NCI-H2196 (cell line): ENCODE measurements around the gene NFYC.
"Not testable (repeated sequence)": the region's sequence is repeated elsewhere in the genome, so short reads cannot be mapped to it uniquely, and the experiment has no call there.

Experiments used
- DNase-seq: peaks from one replicate; lab custom pipeline; 2025; ENCODE audit not compliant: unreplicated experiment; lab: John Stamatoyannopoulos, UW

NFYC gene

GRCh38 chr1:40704817-40705733 lies 13.6 kb downstream of the NFYC start:
- DNase-seq = no peak

GRCh38 chr1:40706626-40707025 lies 15.1 kb downstream of the NFYC start:
- DNase-seq = no peak

DNA sequence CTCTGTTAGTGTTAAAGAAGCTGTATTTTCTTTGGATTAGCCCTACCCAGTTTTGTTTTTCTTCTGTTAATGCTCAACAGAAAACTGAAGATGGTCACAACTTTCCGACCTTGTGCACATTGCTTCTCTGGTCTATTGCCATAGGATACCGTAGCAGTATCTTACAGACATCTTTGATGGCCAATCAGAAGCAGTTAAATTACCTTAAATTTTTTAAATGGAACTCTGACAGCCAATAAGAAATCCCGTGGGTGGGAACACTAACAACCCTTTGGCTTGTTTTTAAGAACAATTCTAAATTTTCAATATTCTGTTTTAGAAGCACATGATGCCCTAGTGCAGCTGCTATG lies 17.2 kb downstream of the NFYC start:
- peak; percentile 83 for DNase-seq

GRCh38 chr1:40709100-40709801 lies 17.7 kb downstream of the NFYC start:
- DNase-seq = peak; percentile 91

GRCh38 chr1:40709802-40710278 lies 18.3 kb downstream of the NFYC start:
- DNase-seq = no peak

DNA sequence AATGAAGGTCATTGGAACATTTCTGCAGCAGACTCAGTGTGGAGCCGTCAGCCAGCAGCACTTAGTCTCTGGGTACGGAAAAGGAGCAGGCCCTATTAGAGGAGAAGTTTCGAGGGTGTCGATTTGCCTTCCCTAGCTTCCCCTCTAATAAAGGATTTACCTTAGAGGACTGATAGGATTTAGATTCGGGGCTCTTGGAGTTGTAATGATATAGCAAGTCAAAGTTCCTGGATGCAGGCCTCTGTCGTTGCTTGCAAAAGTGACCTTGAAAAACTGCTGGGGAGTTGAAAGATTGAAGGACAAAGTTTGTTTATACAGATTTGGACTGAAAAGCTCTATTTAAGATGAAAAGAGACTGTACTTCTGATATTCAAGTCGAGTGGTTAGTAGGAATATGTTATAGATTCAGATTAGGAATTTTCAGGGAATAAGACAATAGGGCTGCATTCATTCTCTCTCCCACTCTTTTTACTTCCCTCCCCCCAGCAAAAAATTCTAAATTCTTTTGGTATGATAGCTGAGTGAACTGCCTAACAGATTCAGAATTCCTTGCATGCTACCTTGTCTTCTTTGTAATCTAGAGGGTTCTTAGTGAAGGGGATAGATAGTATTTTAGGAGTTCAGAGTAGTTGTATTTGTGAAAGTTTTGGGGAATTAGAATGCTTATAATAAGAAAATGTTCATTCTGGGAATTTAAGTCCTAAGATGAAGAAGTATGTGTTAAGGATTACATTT lies 19.2 kb downstream of the NFYC start:
- no peak for DNase-seq

GRCh38 chr1:40711465-40712404 lies 20.2 kb downstream of the NFYC start:
- peak; percentile 20 for DNase-seq

GRCh38 chr1:40712405-40712944 lies 21.0 kb downstream of the NFYC start:
- DNase-seq = no peak

GRCh38 chr1:40712997-40713396 lies 21.5 kb downstream of the NFYC start:
- no peak for DNase-seq

DNA sequence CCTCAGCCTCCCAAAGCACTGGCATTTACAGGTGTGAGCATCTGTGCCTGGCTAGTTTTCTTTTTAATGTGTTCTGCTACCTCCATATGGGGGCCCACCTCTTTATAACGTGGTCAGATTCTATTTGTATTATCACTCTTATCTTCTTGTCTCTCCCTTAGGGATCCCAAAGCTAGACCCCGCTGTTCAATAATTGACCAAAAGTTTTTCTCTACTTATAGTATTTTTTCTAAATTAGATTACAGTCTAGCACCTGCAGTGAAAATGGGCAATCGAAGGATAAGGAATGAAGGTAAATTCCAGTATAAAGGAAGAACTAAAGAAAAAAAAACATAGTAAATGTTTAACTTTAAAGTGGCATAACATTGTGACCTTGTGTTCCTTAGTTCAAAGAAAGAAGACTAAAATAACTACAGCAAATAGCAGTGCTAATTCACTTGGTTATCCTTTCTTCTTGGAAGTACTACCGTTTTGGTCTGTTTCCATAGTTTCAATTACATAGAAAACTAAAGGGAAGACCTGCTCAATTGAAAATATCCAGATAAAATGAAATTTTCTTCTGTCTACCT lies 24.1 kb downstream of the NFYC start:
- no peak for DNase-seq

DNA sequence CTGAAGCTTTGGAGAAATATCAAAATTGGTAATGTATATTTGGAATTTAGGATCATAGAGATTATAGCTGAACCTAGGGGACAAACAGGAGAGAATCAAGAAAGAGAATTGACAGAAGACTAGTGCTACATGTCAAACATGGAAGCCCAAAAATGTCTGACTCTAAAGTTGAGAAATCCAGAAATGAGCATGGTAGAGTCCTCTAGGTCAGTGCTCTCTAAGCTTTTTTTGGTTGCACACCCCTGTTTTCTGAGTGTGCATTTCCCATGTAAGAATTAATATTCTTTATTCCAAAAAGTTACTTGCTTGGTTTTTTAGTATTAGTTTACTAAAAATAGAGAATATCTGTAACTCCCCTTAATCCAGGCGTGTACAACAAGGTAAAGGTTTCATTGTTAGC lies 25.6 kb downstream of the NFYC start:
- no peak for DNase-seq

DNA sequence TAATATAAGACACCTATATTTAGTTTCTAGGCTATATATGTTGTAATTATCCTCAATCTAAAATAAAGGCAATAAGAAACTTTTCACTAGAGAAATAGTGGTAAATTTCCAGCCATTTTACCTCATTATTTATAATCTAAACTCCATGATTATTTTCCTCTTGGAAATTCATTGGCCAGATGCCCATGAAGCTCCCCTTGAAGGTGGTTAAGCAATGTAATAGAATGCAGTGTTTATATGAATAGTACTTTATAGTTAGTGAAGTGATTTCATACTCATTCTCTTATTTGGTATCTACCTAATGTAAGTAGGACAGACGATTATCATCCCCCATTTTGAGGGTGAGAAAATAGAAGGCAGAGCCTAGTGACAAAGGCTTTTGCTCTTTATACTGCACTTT lies 26.5 kb downstream of the NFYC start:
- no peak for DNase-seq

DNA sequence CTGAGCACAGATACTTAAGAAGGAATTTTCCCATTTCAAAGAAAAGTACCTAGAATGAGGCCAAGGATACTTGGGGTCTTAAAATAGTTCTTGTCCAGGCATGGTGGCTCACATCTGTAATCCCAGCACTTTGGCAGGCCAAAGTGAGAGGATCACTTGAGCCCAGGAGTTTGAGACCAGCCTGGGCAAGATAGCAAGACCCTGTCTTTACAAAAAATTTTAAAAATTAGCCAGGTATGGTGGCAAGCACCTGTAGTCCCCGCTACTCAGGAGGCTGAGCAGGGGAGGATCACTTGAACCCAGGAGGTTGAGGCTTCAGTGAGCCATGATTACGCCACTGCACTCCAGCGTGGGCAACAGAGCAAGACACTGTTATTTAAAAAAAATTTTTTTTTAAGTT lies 29.0 kb downstream of the NFYC start:
- DNase-seq = no peak

DNA sequence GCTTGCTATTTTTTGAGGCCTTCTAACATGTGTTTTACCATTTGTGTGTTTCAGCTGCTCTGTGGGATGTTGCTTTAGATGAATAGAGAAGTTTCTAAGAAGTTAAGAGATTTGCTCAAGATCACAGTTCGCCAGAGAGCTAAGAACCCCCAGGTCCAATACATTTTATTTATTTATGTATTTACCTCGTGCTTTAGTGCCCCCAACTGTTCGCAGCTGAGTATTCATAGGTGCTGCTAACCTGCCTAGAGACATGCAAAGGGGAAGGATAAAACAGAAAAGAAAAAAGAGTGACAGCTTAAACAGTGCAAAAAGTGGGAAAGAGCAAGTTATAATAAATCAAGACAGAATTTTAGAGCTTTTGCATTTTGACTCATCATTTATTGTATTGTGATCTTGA lies 31.1 kb downstream of the NFYC start:
- no peak for DNase-seq

- DNase-seq = no peak
Observed at GRCh38 chr1:40723196-40723955, 31.9 kb downstream of the NFYC start.

- not testable (repeated sequence) for DNase-seq
Observed at GRCh38 chr1:40727662-40728061, 36.2 kb downstream of the NFYC start.

GRCh38 chr1:40729316-40729862 lies 37.9 kb downstream of the NFYC start:
- not testable (repeated sequence) for DNase-seq

GRCh38 chr1:40732756-40733301 lies 41.3 kb downstream of the NFYC start:
- DNase-seq = no peak
